ENCODE results near the gene PSMD5.
"Not testable (repeated sequence)": the region's sequence is repeated elsewhere in the genome, so short reads cannot be mapped to it uniquely, and the experiment has no call there.

Gene PSMD5

DNA sequence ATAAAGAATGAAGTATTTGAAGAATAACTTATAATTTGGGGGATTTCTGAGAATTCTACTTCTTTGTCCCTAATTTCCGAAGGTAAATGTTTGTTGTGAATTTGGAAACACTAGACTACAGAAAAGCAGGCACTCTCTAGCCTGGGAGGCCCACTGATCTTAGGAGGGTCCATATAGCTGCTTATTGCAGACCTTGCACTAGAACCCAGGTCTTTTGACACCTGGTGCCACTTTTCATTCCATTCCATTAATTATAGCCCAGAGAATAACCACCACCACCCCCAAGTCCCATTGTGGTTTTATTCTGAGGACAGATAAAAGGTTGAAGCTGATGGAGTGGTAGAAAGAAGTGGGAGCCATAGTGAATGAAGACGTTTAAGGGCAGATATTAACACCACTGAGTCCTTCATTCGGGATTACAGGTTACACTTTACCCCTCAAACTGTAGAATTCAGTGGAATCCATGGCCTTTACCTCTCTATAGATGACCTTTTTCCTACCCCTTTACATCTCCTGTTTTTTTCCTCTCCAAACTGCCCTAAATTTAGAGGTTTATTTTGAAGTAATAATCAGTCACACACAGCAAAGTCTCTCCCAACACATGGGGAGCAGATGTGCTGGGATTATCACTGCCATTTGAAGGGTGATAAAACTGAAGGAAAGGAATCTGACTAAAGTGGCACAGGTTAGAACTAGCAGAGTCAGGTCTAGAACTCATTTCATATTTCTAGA, 12.0 kb upstream of the PSMD5 start:
- no peak for DNase-seq

DNA sequence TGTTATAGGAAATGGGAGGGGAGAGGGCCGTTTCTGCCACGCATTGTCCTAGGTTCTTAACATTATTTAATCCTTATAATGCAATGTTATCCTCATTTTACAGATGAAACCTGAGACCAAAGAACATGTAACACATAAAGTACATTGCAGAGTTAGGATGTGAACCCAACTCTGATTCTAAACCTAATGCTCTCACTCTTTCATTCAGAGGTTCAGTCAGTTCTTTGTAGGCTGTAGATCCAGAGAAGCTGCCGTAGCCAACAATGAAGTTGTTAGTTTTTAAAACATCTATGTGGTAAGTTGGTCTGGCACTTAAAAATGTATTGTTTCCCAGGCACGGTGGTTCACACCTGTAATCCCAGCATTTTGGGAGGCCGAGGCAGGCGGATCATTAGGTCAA, 10.5 kb upstream of the PSMD5 start:
- no peak for DNase-seq

GRCh38 chr9:120852240-120853010, 9.7 kb upstream of the PSMD5 start:
- peak; percentile 16 for DNase-seq

DNA sequence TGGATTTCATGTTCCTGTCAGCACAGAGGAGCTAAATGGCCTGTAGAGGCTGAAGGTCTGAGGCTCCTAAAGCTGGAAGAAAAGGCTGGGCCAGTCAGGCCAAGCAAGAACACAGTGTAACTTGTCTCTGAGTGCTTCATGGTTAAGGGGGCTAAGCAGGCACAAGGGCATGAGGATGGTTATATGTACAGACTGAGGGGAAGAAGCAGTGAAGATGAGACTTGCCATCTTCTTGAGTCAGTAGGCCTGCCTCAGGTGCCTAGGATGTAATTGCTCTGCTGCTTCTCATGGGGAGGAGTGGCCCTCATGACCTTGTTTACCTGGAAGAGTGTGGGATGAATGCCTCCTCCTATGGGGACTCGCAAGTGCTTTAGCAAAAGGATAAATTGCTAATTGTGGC, 8.7 kb upstream of the PSMD5 start:
- no peak for DNase-seq

DNA sequence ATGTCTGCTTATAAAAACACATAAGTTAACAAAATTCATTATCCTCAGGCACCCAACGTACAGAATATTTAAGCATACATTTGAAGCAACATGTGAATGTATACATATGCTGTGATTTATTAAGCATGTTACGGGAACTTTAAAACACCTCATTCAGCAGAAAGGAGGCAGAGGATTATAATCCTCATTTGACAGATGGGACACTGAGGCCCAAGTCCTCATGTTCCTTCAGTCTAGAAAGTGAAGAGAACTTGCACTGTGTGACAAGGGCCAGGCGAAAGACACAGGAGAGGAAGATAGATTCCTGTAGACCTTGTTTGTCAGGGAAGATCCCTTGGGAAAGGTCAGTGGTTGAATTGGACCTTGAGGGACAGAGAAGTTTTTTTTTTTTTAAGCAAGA, 7.6 kb upstream of the PSMD5 start:
- no peak for DNase-seq

DNA sequence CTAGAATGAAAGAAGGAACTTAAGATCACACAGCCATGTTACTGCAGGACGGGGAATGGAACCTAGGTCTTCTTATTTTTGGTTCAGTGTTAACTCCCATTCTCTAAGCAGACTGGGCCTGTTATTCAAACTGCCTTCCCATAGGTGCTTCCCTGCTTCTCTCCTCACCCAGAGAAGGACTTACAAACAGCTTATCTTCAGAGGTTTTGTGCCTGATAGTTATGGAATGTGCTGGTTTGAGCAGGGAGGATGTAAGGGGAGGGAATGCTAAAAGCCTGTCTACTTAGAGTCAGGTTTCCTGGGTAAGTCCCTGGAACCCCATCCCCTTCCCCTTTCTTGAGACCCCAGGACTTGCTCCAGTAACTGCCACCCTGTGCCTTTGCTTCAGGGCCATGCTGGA, 4.2 kb upstream of the PSMD5 start:
- no peak for DNase-seq

DNA sequence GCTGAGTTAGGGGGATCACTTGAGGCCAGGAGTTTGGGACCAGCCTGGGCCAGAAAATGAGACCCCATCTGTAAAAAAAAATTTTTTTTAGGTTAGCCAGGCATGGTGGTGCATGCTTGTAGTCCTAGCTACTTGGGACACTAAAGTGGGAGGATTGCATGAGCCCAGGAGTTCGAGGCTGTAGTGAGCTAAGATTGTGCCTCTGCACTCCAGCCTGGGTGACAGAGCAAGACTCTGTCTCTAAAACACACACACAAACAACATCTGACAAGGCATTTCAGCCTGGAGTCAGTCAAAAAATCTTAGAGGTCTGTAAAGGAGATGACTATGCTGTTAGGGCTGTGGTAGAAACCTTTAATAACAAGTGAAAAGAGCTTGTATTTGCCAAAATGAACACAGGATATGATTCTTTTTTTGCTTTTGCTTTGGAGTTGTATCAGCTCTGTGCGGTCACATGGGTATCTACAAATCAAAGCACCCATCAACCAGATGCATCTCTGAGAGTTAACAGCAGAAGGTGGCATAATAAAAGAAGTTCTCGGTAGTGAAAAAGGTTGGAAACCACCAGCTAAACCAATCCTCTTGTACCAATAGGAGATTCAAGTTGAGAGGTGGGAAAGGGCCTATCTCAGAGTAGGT, 3.6 kb upstream of the PSMD5 start:
- no peak for DNase-seq

GRCh38 chr9:120845255-120845654, 2.5 kb upstream of the PSMD5 start:
- no peak for DNase-seq

DNA sequence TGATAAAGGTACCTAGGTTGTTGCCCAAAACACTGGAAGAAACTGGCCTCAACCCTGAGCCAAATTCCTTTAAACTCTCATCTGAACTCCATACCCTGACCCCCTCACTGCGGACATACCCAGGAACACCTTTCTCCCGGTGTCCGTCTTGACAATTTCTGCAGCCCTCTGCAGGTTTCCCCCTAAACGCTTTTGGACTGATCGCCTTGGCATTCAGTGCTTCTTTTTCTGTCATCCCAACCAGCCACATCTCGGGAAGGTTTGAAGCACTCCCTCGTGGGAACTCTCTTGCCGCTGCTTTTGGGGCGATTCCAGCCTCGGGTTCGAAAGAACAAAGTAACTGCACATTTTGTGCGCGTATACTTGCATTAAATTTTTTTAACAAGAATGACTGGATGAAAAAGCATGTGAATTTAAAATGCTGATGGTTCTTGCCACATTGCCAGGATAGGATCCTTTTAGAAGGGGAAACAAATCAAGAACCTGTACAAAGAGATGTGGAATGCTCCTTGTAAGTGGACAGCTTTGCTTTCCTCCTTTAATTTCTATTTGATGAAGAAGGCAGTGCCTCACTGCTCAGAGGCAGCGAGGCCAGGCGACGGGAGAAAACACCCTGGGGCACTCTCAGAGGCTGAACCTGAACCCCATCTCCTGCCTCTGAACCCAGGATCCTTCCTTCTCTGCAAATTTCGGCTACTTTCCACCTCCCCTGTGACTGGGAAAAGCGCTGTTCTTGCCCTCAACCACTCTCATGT, 615 bp downstream of the PSMD5 start:
- DNase-seq: no peak

- no peak for DNase-seq
Observed at GRCh38 chr9:120839146-120839545, 3.6 kb downstream of the PSMD5 start.

GRCh38 chr9:120837921-120838320, 4.8 kb downstream of the PSMD5 start:
- DNase-seq: no peak

DNA sequence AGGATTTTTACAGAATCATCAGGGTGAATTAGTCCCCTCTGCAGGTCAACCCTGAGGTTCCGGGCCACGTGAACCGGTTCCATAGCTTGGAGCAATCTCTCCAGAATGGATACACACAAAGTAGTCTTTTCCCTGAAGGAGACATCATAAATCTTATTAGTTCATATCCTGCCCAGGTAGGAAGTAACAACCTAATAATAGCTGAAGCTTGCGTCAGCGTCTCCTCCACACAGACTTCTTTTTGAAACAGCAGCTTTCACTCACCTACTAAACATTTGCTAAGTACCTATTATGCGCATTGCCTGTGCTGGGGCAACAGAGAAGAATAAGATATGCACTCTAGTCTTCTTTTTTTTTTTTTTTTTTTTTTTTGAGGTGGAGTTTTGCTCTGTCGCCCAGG, 9.4 kb downstream of the PSMD5 start:
- no peak for DNase-seq

DNA sequence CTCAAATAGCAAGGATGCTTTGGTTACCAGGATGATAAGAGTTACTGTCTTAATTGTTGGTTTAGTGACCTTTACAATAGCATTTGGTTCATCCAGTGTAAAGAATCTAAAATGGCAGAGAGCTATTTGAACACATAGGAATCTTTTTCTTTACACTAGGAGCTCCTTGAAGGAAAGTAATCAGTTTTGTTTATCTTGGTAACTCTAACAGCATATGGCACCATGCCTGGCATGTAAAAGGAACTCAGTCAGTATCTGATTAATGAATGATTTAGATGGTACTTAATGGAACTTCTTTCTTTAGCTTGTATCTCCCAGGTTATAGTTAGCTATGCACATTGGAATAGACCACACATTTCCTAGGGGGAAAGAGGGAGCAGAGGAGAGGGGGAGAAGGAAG, 9.9 kb downstream of the PSMD5 start:
- DNase-seq: no peak

GRCh38 chr9:120830865-120831264, 11.9 kb downstream of the PSMD5 start:
- DNase-seq: no peak

DNA sequence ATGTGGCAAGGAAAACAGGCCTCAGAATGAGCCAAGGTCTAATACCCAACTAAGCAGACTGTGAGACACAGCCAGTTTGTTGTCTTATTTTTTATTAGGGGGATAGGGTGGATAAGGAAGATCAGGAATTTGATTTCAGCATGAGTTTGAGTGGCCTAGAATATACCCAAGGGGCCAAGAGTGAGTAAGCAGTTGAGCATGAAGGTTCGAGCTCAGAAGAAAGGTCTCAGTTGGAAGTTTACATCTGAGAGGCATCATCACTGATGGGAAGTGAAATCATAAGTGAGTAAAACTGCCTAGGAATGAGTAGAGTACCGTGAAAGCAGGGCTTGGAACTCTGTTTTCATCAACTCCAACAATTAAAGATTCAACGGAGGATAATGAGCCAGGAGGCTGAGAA, 12.6 kb downstream of the PSMD5 start:
- DNase-seq: no peak

DNA sequence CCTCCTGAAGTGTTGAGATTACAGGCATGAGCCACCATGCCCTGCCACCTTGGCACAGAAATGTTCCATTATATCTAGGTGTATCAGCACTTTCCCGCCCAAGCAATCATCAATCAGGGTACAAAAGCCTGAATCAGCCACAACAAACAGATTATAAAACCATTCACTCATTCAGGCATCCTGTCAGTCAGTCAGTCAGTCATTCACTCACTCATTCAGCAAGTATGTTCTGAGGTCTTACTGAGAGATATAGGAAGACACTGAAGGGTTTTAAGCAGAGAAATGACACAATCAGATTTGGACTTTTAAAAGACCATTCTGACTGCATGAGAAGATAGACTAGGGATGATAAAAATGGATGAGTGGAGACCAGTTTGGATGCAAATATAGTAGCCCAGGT, 13.1 kb downstream of the PSMD5 start:
- DNase-seq: no peak

- no peak for DNase-seq
Observed at GRCh38 chr9:120820095-120820494, 22.6 kb downstream of the PSMD5 start.

DNA sequence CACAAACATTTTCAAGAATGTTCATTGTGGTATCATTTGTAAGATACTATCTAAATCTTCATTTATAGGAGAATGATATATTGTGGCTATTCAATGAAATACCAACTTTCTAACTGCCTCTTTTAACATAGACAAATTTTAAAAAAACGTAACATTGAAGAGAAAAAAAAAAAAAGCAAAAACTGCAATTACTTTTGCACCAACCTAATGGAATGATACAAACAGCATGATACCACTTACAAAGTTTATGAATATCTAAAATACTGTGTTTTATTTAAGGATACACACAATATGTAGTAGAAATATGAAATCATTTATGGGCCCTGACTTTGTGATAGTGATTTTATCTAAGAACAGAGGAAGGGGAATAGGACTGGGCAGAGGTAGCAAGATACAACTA, 24.1 kb downstream of the PSMD5 start:
- DNase-seq: no peak

DNA sequence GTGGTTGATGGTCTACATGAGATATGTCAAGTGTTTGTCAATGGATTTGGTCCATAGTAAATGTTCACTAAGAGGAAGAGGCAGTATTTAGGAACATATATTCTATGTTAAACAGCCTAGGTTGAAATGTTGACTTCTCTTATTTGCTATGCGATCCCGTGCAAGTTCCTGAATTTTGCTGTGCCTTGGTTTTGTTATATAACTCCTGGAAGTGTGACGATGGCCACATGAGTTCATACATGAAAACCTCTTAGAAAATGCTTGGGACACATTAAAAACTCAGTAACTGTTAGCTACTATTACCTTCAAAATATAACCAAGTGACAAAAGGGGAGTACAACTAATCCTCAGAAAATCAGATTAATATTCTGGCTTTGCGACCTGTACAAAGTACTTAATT, 27.6 kb downstream of the PSMD5 start:
- no peak for DNase-seq

DNA sequence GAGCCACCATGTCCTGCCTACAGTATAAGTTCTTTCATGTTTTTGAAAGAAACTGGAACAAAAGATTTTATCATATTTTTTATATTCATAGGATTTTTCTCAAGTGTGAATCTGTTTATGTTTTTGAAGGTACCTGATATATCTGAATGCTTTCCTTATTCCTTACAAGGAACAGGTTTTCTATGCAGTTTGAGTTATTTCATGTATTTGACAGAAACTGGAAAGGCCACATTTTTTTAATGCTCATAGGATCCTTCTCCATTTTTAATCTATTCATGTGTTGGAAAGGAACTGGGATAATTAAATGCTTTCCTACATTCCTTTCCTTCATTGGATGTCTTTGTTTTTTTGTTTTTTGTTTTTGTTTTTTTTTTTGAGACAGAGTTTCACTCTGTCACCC, 33.8 kb downstream of the PSMD5 start:
- no peak for DNase-seq

GRCh38 chr9:120807607-120808379, 34.9 kb downstream of the PSMD5 start:
- no peak for DNase-seq

GRCh38 chr9:120804784-120805363, 37.8 kb downstream of the PSMD5 start:
- DNase-seq: not testable (repeated sequence)

All from NCI-H1694 treated with DMSO at 0.1 percent for 48 hours (cell line).